Gastroesophageal sphincter (tissue), 4 donors: ENCODE measurements around the gene SDC1. TPM values are rescaled to one million over a fixed set of nuclear protein-coding genes. Genes with fewer than 3 reads are reported as not detected.

Source experiments
- ATAC-seq: fragments of 150-250 bp; one replicate; pipeline ENCODE4 v1.9.1; 2016; ENCODE audit warnings: mild to moderate bottlenecking, moderate library complexity
- H3K27ac ChIP-seq, 4 donors: fragments of 200-600 bp; sonication (generic) in 3 of 4; 1 replicate in 3 of 4; 2 replicates in 1 of 4; pipeline ENCODE4 v1.5.1; 2016 to 2019
- H3K27me3 ChIP-seq: fragments of 200-600 bp; sonication (generic); one replicate; pipeline ENCODE4 v1.5.1; 2019
- H3K36me3 ChIP-seq, 2 donors: fragments of 200-600 bp; sonication (generic); one replicate each; pipeline ENCODE4 v1.5.1; 2019; ENCODE audit warnings: control low read depth in 1 of 2
- H3K4me1 ChIP-seq, 3 donors: fragments of 200-600 bp; sonication (generic); 1 replicate in 2 of 3; 2 replicates in 1 of 3; pipeline ENCODE4 v1.5.1; 2016 to 2019; ENCODE audit warnings: control low read depth in 2 of 3
- H3K4me3 ChIP-seq, 2 donors: fragments of 200-600 bp; sonication (generic); one replicate each; pipeline ENCODE4 v1.5.1; 2019; ENCODE audit warnings: mild to moderate bottlenecking in 1 of 2, moderate library complexity in 1 of 2
- H3K9me3 ChIP-seq, 3 donors: fragments of 200-600 bp; sonication (generic); one replicate each; pipeline ENCODE4 v1.5.1; 2017 to 2019; ENCODE audit warnings: control low read depth in 2 of 3
- CTCF ChIP-seq, 4 experiments: fragments of 200-600 bp in 2 of 4; fragments of 450-650 bp in 2 of 4; sonication (generic) in 1 of 4; IDR thresholded peaks; one replicate each; pipeline ENCODE4 v1.5.1; 2017 to 2019; ENCODE audit warnings: antibody characterized with exemption in 4 of 4, mild to moderate bottlenecking in 2 of 4, moderate library complexity in 2 of 4
- EP300 ChIP-seq: sonication (generic); formaldehyde crosslinking; IDR thresholded peaks from one replicate; pipeline ENCODE4 v1.6.1; 2017; ENCODE audit warnings: antibody characterized with exemption, mild to moderate bottlenecking
- POLR2A ChIP-seq, 2 donors: fragments of 450-650 bp; IDR thresholded peaks; one replicate each; pipeline ENCODE4 v1.6.1; 2017; ENCODE audit warnings: antibody characterized with exemption in 2 of 2, mild to moderate bottlenecking in 2 of 2, moderate library complexity in 1 of 2
- POLR2AphosphoS5 ChIP-seq: sonication (generic); formaldehyde crosslinking; IDR thresholded peaks from one replicate; pipeline ENCODE4 v1.6.1; 2017; ENCODE audit warnings: antibody characterized with exemption
- WGBS, 2 donors: methylation state at CpG; one replicate each; pipeline ENCODE4 v1.1.5; 2018; ENCODE audit warnings: low coverage in 1 of 2; 5-methylcytosine and 5-hydroxymethylcytosine counted together
- total RNA-seq, 4 donors: library from RNA; depleted of rRNA; stranded (reverse); fragments of >200 nt; gene quantifications; one replicate each; pipeline ENCODE4 v1.1.0, GENCODE V29; 2016

SDC1 gene
- total RNA-seq, 4 donors from 2014 or later: 1.1 to 29.5 (median 1.8) TPM

- 81 to 83% methylated on average over 2 of the region's 4 CpGs for WGBS, 2 donors
- H3K4me3 ChIP-seq: no peak overlapping the region
- H3K4me1 ChIP-seq: peaks cover 0 to 6% (median 0%) of the 10 kb centered on the region in 3 donors
- no peaks in the 10 kb centered on the region for H3K9me3 ChIP-seq
- TF ChIP-seq EP300 (no peak), POLR2A (IDR thresholded peaks at IDR 0.05) (no peak), CTCF (IDR thresholded peaks at IDR 0.05) (no peak), POLR2AphosphoS5 (no peak)
- no peaks in the 10 kb centered on the region for H3K27me3 ChIP-seq
- ATAC-seq: no peak
- H3K27ac ChIP-seq: no peak overlapping the region
- H3K36me3 ChIP-seq: no peaks in the 10 kb centered on the region
Measured at GRCh38 chr2:20189299-20189931, 35.5 kb downstream of the SDC1 start.

GRCh38 chr2:20188851-20189250 is 36.1 kb downstream of the SDC1 start:
- TF ChIP-seq POLR2AphosphoS5: no peak
- peaks cover 0 to 6% (median 0%) of the 10 kb centered on the region in 3 donors for H3K4me1 ChIP-seq
- H3K9me3 ChIP-seq: no peaks in the 10 kb centered on the region
- H3K27me3 ChIP-seq: no peaks in the 10 kb centered on the region
- no peak overlapping the region for H3K27ac ChIP-seq
- no peaks in the 10 kb centered on the region for H3K36me3 ChIP-seq
- no peak overlapping the region for H3K4me3 ChIP-seq
- no peak for ATAC-seq
- WGBS, 2 donors: 68% methylated on average over 6 of the region's 6 CpGs; no CpG with 5 or more reads in 1 of the 2 donors

GRCh38 chr2:20188201-20188600 is 36.7 kb downstream of the SDC1 start:
- WGBS, 2 donors: 43 to 50% methylated on average over 1 to 2 of the region's 2 CpGs
- TF ChIP-seq EP300 (no peak), POLR2A (IDR thresholded peaks at IDR 0.05) (no peak), CTCF (IDR thresholded peaks at IDR 0.05) (no peak), POLR2AphosphoS5 (no peak)

GRCh38 chr2:20187331-20187730 is 37.6 kb downstream of the SDC1 start:
- H3K27ac ChIP-seq: no peak overlapping the region
- no peak overlapping the region for H3K4me3 ChIP-seq
- H3K9me3 ChIP-seq: no peaks in the 10 kb centered on the region
- H3K36me3 ChIP-seq: no peaks in the 10 kb centered on the region
- H3K27me3 ChIP-seq: no peaks in the 10 kb centered on the region
- TF ChIP-seq CTCF (IDR thresholded peaks at IDR 0.05) (no peak), EP300 (no peak), POLR2AphosphoS5 (no peak), POLR2A (IDR thresholded peaks at IDR 0.05) (no peak)
- H3K4me1 ChIP-seq: peaks cover 0 to 6% (median 0%) of the 10 kb centered on the region in 3 donors
- ATAC-seq: no peak
- no CpG with 5 or more reads among the region's 3 CpGs for WGBS, 2 donors

More at GRCh38 chr2:20188201-20188600, 36.7 kb downstream of the SDC1 start:
- H3K4me3 ChIP-seq: no peak overlapping the region
- peaks cover 0 to 6% (median 0%) of the 10 kb centered on the region in 3 donors for H3K4me1 ChIP-seq
- no peaks in the 10 kb centered on the region for H3K9me3 ChIP-seq
- no peaks in the 10 kb centered on the region for H3K36me3 ChIP-seq
- no peak for ATAC-seq
- H3K27me3 ChIP-seq: no peaks in the 10 kb centered on the region
- no peak overlapping the region for H3K27ac ChIP-seq

GRCh38 chr2:20186855-20187187 is 38.1 kb downstream of the SDC1 start:
- no peak for ATAC-seq
- peaks cover 0 to 4% (median 0%) of the 10 kb centered on the region in 3 donors for H3K4me1 ChIP-seq
- no peaks in the 10 kb centered on the region for H3K36me3 ChIP-seq
- no peak overlapping the region for H3K4me3 ChIP-seq
- H3K27ac ChIP-seq: no peak overlapping the region
- WGBS, 2 donors: no CpG with 5 or more reads among the region's 4 CpGs
- no peaks in the 10 kb centered on the region for H3K27me3 ChIP-seq
- no peaks in the 10 kb centered on the region for H3K9me3 ChIP-seq
- no peak for TF ChIP-seq EP300
- TF ChIP-seq POLR2AphosphoS5: no peak
- no peak for TF ChIP-seq CTCF (IDR thresholded peaks at IDR 0.05)
- TF ChIP-seq POLR2A (IDR thresholded peaks at IDR 0.05): no peak
